Calu3 (cell line): ENCODE data around the gene TP63. TPM values are rescaled to one million over a fixed set of nuclear protein-coding genes. Genes with fewer than 3 reads are reported as not detected.

Source experiments
- BruUV-seq: library from RNA; stranded (reverse); fragments of 400-500 nt; replicated peaks from 2 replicates; lab custom pipeline; 2021; lab: Mats Ljungman, UMichigan
- CTCF ChIA-PET: fragments of 300-600 bp; sonication (Branson Sonifier 250); formaldehyde crosslinking; loops from one replicate; lab custom pipeline; 2022; ENCODE audit warnings: antibody characterized with exemption; lab: Charles Lee
- DNase-seq: peaks from one replicate; pipeline ENCODE4 v3.0.0; 2022
- H3K27ac Mint-ChIP-seq: one replicate; pipeline ENCODE4 v1.8.0; 2022; ENCODE audit warnings: mixed read lengths; ENCODE audit not compliant: unreplicated experiment
- H3K27me3 Mint-ChIP-seq: one replicate; pipeline ENCODE4 v1.8.0; 2022; ENCODE audit warnings: mixed read lengths; ENCODE audit not compliant: unreplicated experiment
- H3K36me3 Mint-ChIP-seq: one replicate; pipeline ENCODE4 v1.8.0; 2022; ENCODE audit warnings: mild to moderate bottlenecking, moderate library complexity, mixed read lengths; ENCODE audit not compliant: insufficient read depth, unreplicated experiment
- H3K4me1 Mint-ChIP-seq: one replicate; pipeline ENCODE4 v1.8.0; 2022; ENCODE audit warnings: mild to moderate bottlenecking, low read depth, mixed read lengths; ENCODE audit not compliant: unreplicated experiment
- H3K4me3 Mint-ChIP-seq: one replicate; pipeline ENCODE4 v1.8.0; 2022; ENCODE audit warnings: mild to moderate bottlenecking, low read depth, moderate library complexity, mixed read lengths; ENCODE audit not compliant: unreplicated experiment
- H3K9me3 Mint-ChIP-seq: one replicate; pipeline ENCODE4 v1.8.0; 2022; ENCODE audit warnings: low read depth, mixed read lengths; ENCODE audit not compliant: unreplicated experiment
- CTCF ChIP-seq: fragments of 200-600 bp; IDR thresholded peaks from one replicate; pipeline ENCODE4 v1.8.0; 2022; ENCODE audit warnings: antibody characterized with exemption; ENCODE audit not compliant: unreplicated experiment
- intact Hi-C: fragments of 100-400 bp; cut with micrococcal nuclease; formaldehyde crosslinking; loops from one replicate; pipeline ENCODE4 v1.10.0; 2022; ENCODE audit not compliant: unreplicated experiment
- total RNA-seq: library from RNA; stranded (reverse); gene quantifications from 2 replicates; pipeline ENCODE4 v1.2.3, GENCODE V29; 2022

The TP63 gene
- total RNA-seq, 1 experiment from 2014 or later, result not detected

- BruUV-seq, result no TSS peak
- intact Hi-C loops, result no loop called here
- CTCF ChIA-PET, result no interaction called here
These were observed 104.7 kb downstream of the TP63 start for GRCh38 chr3:189735913-189736312.

GRCh38 chr3:189737071-189737470, 105.9 kb downstream of the TP63 start:
- DNase-seq, result no peak
- H3K27ac Mint-ChIP-seq, result no peak overlapping the region
- no peaks in the 10 kb centered on the region for H3K36me3 Mint-ChIP-seq
- CTCF ChIA-PET, result no interaction called here
- no peak overlapping the region for H3K4me3 Mint-ChIP-seq
- H3K9me3 Mint-ChIP-seq, result peaks cover 3% of the 10 kb centered on the region
- intact Hi-C loops, result no loop called here
- no peaks in the 10 kb centered on the region for H3K27me3 Mint-ChIP-seq
- peaks cover 7% of the 10 kb centered on the region for H3K4me1 Mint-ChIP-seq
- BruUV-seq, result no TSS peak
- no peak for TF ChIP-seq CTCF

More at GRCh38 chr3:189735913-189736312, 104.7 kb downstream of the TP63 start:
- Mint-ChIP-seq H3K27me3 (no peaks in the 10 kb centered on the region), H3K4me3 (no peak overlapping the region), H3K27ac (no peak overlapping the region), H3K36me3 (no peaks in the 10 kb centered on the region), H3K4me1 (peaks cover 7% of the 10 kb centered on the region), H3K9me3 (peaks cover 3% of the 10 kb centered on the region)
- TF ChIP-seq CTCF, result no peak
- DNase-seq, result no peak

GRCh38 chr3:189737619-189738018, 106.4 kb downstream of the TP63 start:
- H3K9me3 Mint-ChIP-seq, result peaks cover 3% of the 10 kb centered on the region
- peaks cover 7% of the 10 kb centered on the region for H3K4me1 Mint-ChIP-seq
- H3K27ac Mint-ChIP-seq, result no peak overlapping the region
- no peaks in the 10 kb centered on the region for H3K36me3 Mint-ChIP-seq
- no peak overlapping the region for H3K4me3 Mint-ChIP-seq
- BruUV-seq, result no TSS peak
- CTCF ChIA-PET, result no interaction called here
- intact Hi-C loops, result no loop called here
- no peak for DNase-seq
- no peaks in the 10 kb centered on the region for H3K27me3 Mint-ChIP-seq
- no peak for TF ChIP-seq CTCF

GRCh38 chr3:189739378-189739777, 108.2 kb downstream of the TP63 start:
- H3K27ac Mint-ChIP-seq, result no peak overlapping the region
- H3K27me3 Mint-ChIP-seq, result no peaks in the 10 kb centered on the region
- H3K9me3 Mint-ChIP-seq, result peaks cover 3% of the 10 kb centered on the region
- peaks cover 3% of the 10 kb centered on the region for H3K4me1 Mint-ChIP-seq
- no peak for DNase-seq
- CTCF ChIA-PET, result no interaction called here
- no peak overlapping the region for H3K4me3 Mint-ChIP-seq
- no peaks in the 10 kb centered on the region for H3K36me3 Mint-ChIP-seq
- BruUV-seq, result no TSS peak
- no peak for TF ChIP-seq CTCF
- intact Hi-C loops, result no loop called here

- peaks cover 3% of the 10 kb centered on the region for H3K9me3 Mint-ChIP-seq
- DNase-seq, result no peak
- CTCF ChIA-PET, result no interaction called here
- H3K27ac Mint-ChIP-seq, result no peak overlapping the region
- intact Hi-C loops, result no loop called here
- H3K27me3 Mint-ChIP-seq, result no peaks in the 10 kb centered on the region
- H3K4me1 Mint-ChIP-seq, result no peaks in the 10 kb centered on the region
- no peaks in the 10 kb centered on the region for H3K36me3 Mint-ChIP-seq
- no TSS peak for BruUV-seq
- H3K4me3 Mint-ChIP-seq, result no peak overlapping the region
- no peak for TF ChIP-seq CTCF
These were observed 109.0 kb downstream of the TP63 start for GRCh38 chr3:189740156-189740555.
